Spleen (tissue), 11 donors: ENCODE measurements around the gene NAALADL1. TPM values are rescaled to one million over a fixed set of nuclear protein-coding genes. Genes with fewer than 3 reads are reported as not detected.

Source experiments
- DNase-seq: peaks from one replicate; pipeline ENCODE4 v3.0.0-alpha.2; 2020
- H3K27ac ChIP-seq, 8 donors: fragments of 200-600 bp; sonication (generic) in 7 of 8; 1 replicate in 4 of 8; 2 replicates in 4 of 8; pipeline versions ENCODE4 v1.5.0 to v1.8.0; 2016 to 2021; ENCODE audit warnings: inconsistent platforms in 4 of 8, mild to moderate bottlenecking in 4 of 8, moderate library complexity in 1 of 8
- H3K27me3 ChIP-seq, 7 donors: fragments of 200-600 bp; sonication (generic) in 6 of 7; replicated peaks in 1 of 7; 1 replicate in 4 of 7; 2 replicates in 3 of 7; pipeline versions ENCODE4 v1.5.0 to v1.8.0; 2016 to 2021; ENCODE audit warnings: inconsistent platforms in 3 of 7, mild to moderate bottlenecking in 1 of 7
- H3K36me3 ChIP-seq, 6 donors: fragments of 200-600 bp; sonication (generic) in 5 of 6; 1 replicate in 4 of 6; 2 replicates in 2 of 6; pipeline versions ENCODE4 v1.5.0 to v1.8.0; 2016 to 2021; ENCODE audit warnings: inconsistent platforms in 2 of 6
- H3K4me1 ChIP-seq, 6 donors: fragments of 200-600 bp; sonication (generic) in 5 of 6; 1 replicate in 3 of 6; 2 replicates in 3 of 6; pipeline versions ENCODE4 v1.5.0 to v1.8.0; 2016 to 2021; ENCODE audit warnings: inconsistent platforms in 3 of 6
- H3K4me3 ChIP-seq, 8 donors: fragments of 200-600 bp; sonication (generic) in 7 of 8; 1 replicate in 4 of 8; 2 replicates in 4 of 8; pipeline versions ENCODE4 v1.5.0 to v1.8.0; 2016 to 2021; ENCODE audit warnings: inconsistent platforms in 4 of 8, mild to moderate bottlenecking in 4 of 8, moderate library complexity in 2 of 8
- H3K9me3 ChIP-seq, 8 donors: fragments of 200-600 bp; sonication (generic) in 7 of 8; 1 replicate in 4 of 8; 2 replicates in 4 of 8; pipeline versions ENCODE4 v1.5.0 to v1.8.0; 2016 to 2021; ENCODE audit warnings: inconsistent platforms in 4 of 8
- CTCF ChIP-seq, 11 experiments: fragments of 200-600 bp in 7 of 11; fragments of 450-650 bp in 4 of 11; sonication (generic) in 4 of 11; IDR thresholded peaks in 8 of 11; conservative IDR thresholded peaks in 3 of 11; 1 replicate in 7 of 11; 2 replicates in 4 of 11; pipeline versions ENCODE4 v1.4.0 to v1.8.0; 2016 to 2021; ENCODE audit warnings: antibody characterized with exemption in 11 of 11, inconsistent platforms in 4 of 11, mild to moderate bottlenecking in 1 of 11
- POLR2A ChIP-seq, 3 donors: fragments of 450-650 bp; IDR thresholded peaks; one replicate each; pipeline ENCODE4 v1.5.1; 2017; ENCODE audit warnings: antibody characterized with exemption in 3 of 3, mild to moderate bottlenecking in 1 of 3
- POLR2AphosphoS5 ChIP-seq, 3 donors: sonication (generic); formaldehyde crosslinking; IDR thresholded peaks; one replicate each; pipeline ENCODE4 v1.5.1; 2017; ENCODE audit warnings: antibody characterized with exemption in 3 of 3
- WGBS, 5 donors: extraction: QIAGEN DNeasy Blood & Tissue Kit in 3 of 5; methylation state at CpG; one replicate each; pipeline versions ENCODE4 v1.1.5 to v1.1.7; 2013 to 2018; 5-methylcytosine and 5-hydroxymethylcytosine counted together
- intact Hi-C: fragments of 100-400 bp; cut with DNase I; formaldehyde crosslinking; loops from one replicate; pipeline ENCODE4 v1.15.0; 2023; ENCODE audit warnings: low total_unique reads
- polyA plus RNA-seq, 3 donors: library from polyadenylated mRNA; stranded (reverse); fragments of 200-250 nt; gene quantifications; one replicate each; pipeline ENCODE4 v1.2.1, GENCODE V29; 2013
- total RNA-seq, 7 donors: library from RNA; depleted of rRNA in 3 of 7; stranded (reverse); fragments of >200 nt in 3 of 7; fragmentation: NEBNext Ultra II Directional in 4 of 7; extraction: Animal tissue kit (Norgen Biotek cat#: 25700) in 4 of 7; gene quantifications; one replicate each; pipeline versions ENCODE4 v1.1.0 to v1.2.1, GENCODE V29; 2016 to 2021
- donor health status: healthy with polysubstance abuse.
- donor health status: DM: no; HTN: no; CAD: no; lungs with moderate emphysema.
- donor health status: DM: no; HTN: no; CAD: no.
- donor health status: Bipolar disorder and iron deficiency.
- donor health status: healthy.
- donor health status: DM: no; HTN: no; CAD: no.
- donor health status: DM: yes; HTN: yes; CAD: no.

Gene NAALADL1
- total and polyA plus RNA-seq, 10 donors, result 13.0 to 45.2 (median 20.8) TPM

GRCh38 chr11:65042891-65043290, 15.5 kb downstream of the NAALADL1 start:
- WGBS, 5 donors, result 85 to 94% (median 87%) methylated on average over 6 of the region's 6 CpGs
- peaks cover 7 to 80% (median 54%) of the 10 kb centered on the region in 6 donors for H3K4me1 ChIP-seq
- H3K27ac ChIP-seq, result no peak overlapping the region
- peaks cover 0 to 43% (median 15%) of the 10 kb centered on the region in 6 donors for H3K36me3 ChIP-seq
- TF ChIP-seq CTCF (IDR thresholded peaks at IDR 0.05 in 8 of 11, conservative IDR thresholded peaks at IDR 0.05 in 3 of 11), result no peak
- TF ChIP-seq POLR2A (IDR thresholded peaks at IDR 0.05), result no peak
- TF ChIP-seq POLR2AphosphoS5 (IDR thresholded peaks at IDR 0.05), result no peak
- H3K9me3 ChIP-seq, result no peaks in the 10 kb centered on the region
- intact Hi-C loops, result no loop called here
- no peak for DNase-seq
- H3K4me3 ChIP-seq, result no peak overlapping the region
- no peaks in the 10 kb centered on the region for H3K27me3 ChIP-seq

GRCh38 chr11:65040847-65041622, 17.3 kb downstream of the NAALADL1 start, which contains the start of gene SAC3D1:
Gene SAC3D1, plus strand, starts transcription at chr11:65041210. Its CDS starts 83 bp downstream, at chr11:65041293.
- Histone ChIP-seq H3K9me3 (no peaks in the 10 kb centered on the region), H3K27ac (peak within 1 kb of the TSS; percentile 91 to 97 (median 94)), H3K36me3 (peaks cover 0 to 59% (median 30%) of the 10 kb centered on the region in 6 donors), H3K4me1 (peaks cover 7 to 62% (median 40%) of the 10 kb centered on the region in 6 donors), H3K4me3 (peak within 1 kb of the TSS; percentile 77 to 98 (median 93)), H3K27me3 (no peaks in the 10 kb centered on the region)
- TF ChIP-seq POLR2A (IDR thresholded peaks at IDR 0.05), result no peak
- peak; percentile 84 to 89 (median 86) for TF ChIP-seq POLR2AphosphoS5 (IDR thresholded peaks at IDR 0.05)
- TF ChIP-seq CTCF (IDR thresholded peaks at IDR 0.05 in 8 of 11, conservative IDR thresholded peaks at IDR 0.05 in 3 of 11), result peak in 1 of 11 experiments; percentile 31
- DNase-seq, result peak; percentile 97
- intact Hi-C loops, result no loop called here
- 0 to 1% (median 0%) methylated on average over 2 to 91 of the region's 91 CpGs for WGBS, 5 donors

GRCh38 chr11:65040520-65040846, 17.9 kb downstream of the NAALADL1 start:
- peak overlapping the region; percentile 91 to 97 (median 94) for H3K27ac ChIP-seq
- peaks cover 7 to 56% (median 40%) of the 10 kb centered on the region in 6 donors for H3K4me1 ChIP-seq
- intact Hi-C loops, result no loop called here
- 21 to 29% (median 25%) methylated on average over 6 to 7 of the region's 7 CpGs for WGBS, 5 donors
- H3K4me3 ChIP-seq, result peak overlapping the region; percentile 77 to 98 (median 93)
- no peaks in the 10 kb centered on the region for H3K27me3 ChIP-seq
- TF ChIP-seq CTCF (IDR thresholded peaks at IDR 0.05 in 8 of 11, conservative IDR thresholded peaks at IDR 0.05 in 3 of 11) (no peak), POLR2A (IDR thresholded peaks at IDR 0.05) (peak in 1 of 3 donors; percentile 3)
- H3K36me3 ChIP-seq, result peaks cover 3 to 59% (median 36%) of the 10 kb centered on the region in 6 donors
- DNase-seq, result no peak
- no peaks in the 10 kb centered on the region for H3K9me3 ChIP-seq

GRCh38 chr11:65036931-65037330, 21.4 kb downstream of the NAALADL1 start:
- TF ChIP-seq POLR2AphosphoS5 (IDR thresholded peaks at IDR 0.05) (no peak), CTCF (IDR thresholded peaks at IDR 0.05 in 8 of 11, conservative IDR thresholded peaks at IDR 0.05 in 3 of 11) (no peak), POLR2A (IDR thresholded peaks at IDR 0.05) (no peak)
- intact Hi-C loops, result no loop called here
- peaks cover 4 to 78% (median 54%) of the 10 kb centered on the region in 6 donors for H3K36me3 ChIP-seq
- H3K9me3 ChIP-seq, result no peaks in the 10 kb centered on the region
- H3K4me3 ChIP-seq, result no peak overlapping the region
- H3K4me1 ChIP-seq, result peaks cover 3 to 21% (median 15%) of the 10 kb centered on the region in 6 donors
- 86 to 95% (median 93%) methylated on average over 6 of the region's 6 CpGs for WGBS, 5 donors
- H3K27me3 ChIP-seq, result no peaks in the 10 kb centered on the region
- no peak for DNase-seq
- no peak overlapping the region for H3K27ac ChIP-seq
